ENCODE results near the gene RLF. TPM values are rescaled to one million over a fixed set of nuclear protein-coding genes. Genes with fewer than 3 reads are reported as not detected.

Gene RLF
- polyA plus RNA-seq, 2 donors: 4.7 to 5.6 TPM

- Histone ChIP-seq H3K9me3 (ENCODE audit: control insufficient read depth in 2 of 2, insufficient read depth in 1 of 2, low read depth in 1 of 2, low read length in 1 of 2) (no peaks in the 10 kb centered on the region), H3K4me1 (ENCODE audit: control insufficient read depth in 2 of 2, insufficient read depth in 2 of 2, low read length in 1 of 2) (no peaks in the 10 kb centered on the region), H3K36me3 (ENCODE audit: control insufficient read depth in 2 of 2, insufficient read depth in 2 of 2, low read length in 1 of 2) (peaks cover 0 to 2% of the 10 kb centered on the region in 2 donors), H3K4me3 (ENCODE audit: low read depth in 1 of 2, low read length in 2 of 2) (no peak overlapping the region), H3K27me3 (ENCODE audit: control insufficient read depth in 1 of 2, insufficient read depth in 2 of 2, low read length in 2 of 2) (no peaks in the 10 kb centered on the region), H3K27ac (ENCODE audit: low read depth in 2 of 2, low read length in 1 of 2) (no peak overlapping the region)
- 54 to 62% methylated on average over 2 of the region's 2 CpGs for WGBS, 2 donors
These were observed 120.7 kb downstream of the RLF start for GRCh38 chr1:40281853-40282252.

Other genes with a start within 250 kb of the RLF start
- 10 to 100 TPM; 14.5 to 30.4 TPM for gene MFSD2A, start 206.2 kb upstream of the RLF start, polyA plus RNA-seq
- gene CAP1, start 120.7 kb upstream of the RLF start, polyA plus RNA-seq: 100 to 1,000 TPM in 1 of 2 donors, 10 to 100 TPM in 1; 72.0 to 168 TPM
- 10 to 100 TPM; 20.3 to 25.1 TPM for gene PPT1, start 64.1 kb upstream of the RLF start, polyA plus RNA-seq
- gene TMCO2, start 86.5 kb downstream of the RLF start, polyA plus RNA-seq: not detected
- 10 to 100 TPM; 14.4 to 18.7 TPM for gene ZMPSTE24, start 96.8 kb downstream of the RLF start, polyA plus RNA-seq
- 1 to 10 TPM in 1 of 2 donors, under 1 TPM in 1; 0.54 to 1.3 TPM for gene COL9A2, start 155.9 kb downstream of the RLF start, polyA plus RNA-seq
- gene SMAP2, start 212.3 kb downstream of the RLF start, polyA plus RNA-seq: 10 to 100 TPM in 1 of 2 donors, 1 to 10 TPM in 1; 9.1 to 14.2 TPM